K562 (cell line): Measurements from ENCODE around the gene SEC14L1. TPM values are rescaled to one million over a fixed set of nuclear protein-coding genes. Genes with fewer than 3 reads are reported as not detected.

ENCODE experiments used
- ATF4 ChIP-seq: fragments of 450-650 bp; formaldehyde crosslinking; IDR thresholded peaks from 2 replicates; pipeline ENCODE4 v1.4.0; 2022; ENCODE audit warnings: mild to moderate bottlenecking, moderate library complexity
- COPS2 ChIP-seq: fragments of 450-650 bp; conservative IDR thresholded peaks from 2 replicates; pipeline ENCODE4 v1.6.1; 2016; ENCODE audit warnings: mild to moderate bottlenecking, moderate library complexity
- CREM ChIP-seq: IDR thresholded peaks from 2 replicates; pipeline ENCODE4 v1.6.1; 2014; ENCODE audit warnings: antibody characterized with exemption, low read depth
- CSDE1 ChIP-seq, 2 experiments: fragments of 450-650 bp; IDR thresholded peaks; 2 replicates each; pipeline ENCODE4 v1.6.1; 2016; ENCODE audit warnings: mild to moderate bottlenecking in 1 of 2
- ERF ChIP-seq: fragments of 450-650 bp; formaldehyde crosslinking; IDR thresholded peaks from 2 replicates; pipeline ENCODE4 v1.4.0; 2020; ENCODE audit warnings: mild to moderate bottlenecking, mixed read lengths
- FOS ChIP-seq: IDR thresholded peaks from 3 replicates; pipeline ENCODE4 v1.6.1; 2011; ENCODE audit not compliant: insufficient read length; ENCODE audit errors: extremely low read depth
- FOSL1 ChIP-seq: fragments of 200-800 bp; sonication (Bioruptor generic); conservative IDR thresholded peaks from 2 replicates; pipeline ENCODE4 v1.6.1; 2016; ENCODE audit warnings: missing genetic modification characterization, missing compliant biosample characterization
- GABPA ChIP-seq: fragments of 200-800 bp; sonication (Bioruptor generic); conservative IDR thresholded peaks from 2 replicates; pipeline ENCODE4 v1.6.1; 2016; ENCODE audit warnings: low read depth, missing genetic modification characterization, missing compliant biosample characterization
- GMEB1 ChIP-seq: fragments of 250-450 bp; sonication (Bioruptor Pico); IDR thresholded peaks from 2 replicates; pipeline ENCODE4 v1.4.0; 2020; ENCODE audit warnings: mild to moderate bottlenecking
- HDAC3 ChIP-seq: fragments of 450-650 bp; IDR thresholded peaks from 2 replicates; pipeline ENCODE4 v1.6.1; 2018; ENCODE audit warnings: borderline replicate concordance, mild to moderate bottlenecking, moderate library complexity; ENCODE audit not compliant: partially characterized antibody
- HIVEP1 ChIP-seq: fragments of 250-450 bp; sonication (Bioruptor Pico); IDR thresholded peaks from 2 replicates; pipeline ENCODE4 v1.4.0; 2020; ENCODE audit warnings: mild to moderate bottlenecking
- HNRNPLL ChIP-seq: fragments of 200-400 bp; formaldehyde crosslinking; IDR thresholded peaks from 2 replicates; pipeline ENCODE4 v1.6.1; 2017; ENCODE audit warnings: low read length, low read depth, mild to moderate bottlenecking; ENCODE audit not compliant: poor library complexity, severe bottlenecking
- IRF2 ChIP-seq: sonication (generic); formaldehyde crosslinking; IDR thresholded peaks from 2 replicates; pipeline ENCODE4 v1.8.1; 2022; ENCODE audit warnings: mild to moderate bottlenecking, missing genetic modification reagents
- MAFF ChIP-seq: IDR thresholded peaks from 2 replicates; pipeline ENCODE4 v1.6.1; 2012; ENCODE audit warnings: low read length, improper control_type of control experiment
- MCM5 ChIP-seq: fragments of 450-650 bp; IDR thresholded peaks from 2 replicates; pipeline ENCODE4 v1.6.1; 2016; ENCODE audit warnings: low read depth
- MEF2A ChIP-seq: IDR thresholded peaks from 2 replicates; pipeline ENCODE4 v1.6.1; 2011; ENCODE audit warnings: low read depth, mild to moderate bottlenecking, low read length, moderate library complexity; ENCODE audit not compliant: control insufficient read depth
- NCOA4 ChIP-seq: fragments of 450-650 bp; IDR thresholded peaks from 2 replicates; pipeline ENCODE4 v1.6.1; 2018; ENCODE audit warnings: mild to moderate bottlenecking; ENCODE audit not compliant: partially characterized antibody
- POLR3G ChIP-seq: IDR thresholded peaks from 2 replicates; pipeline ENCODE4 v1.6.1; 2011; ENCODE audit not compliant: insufficient read length, insufficient replicate concordance; ENCODE audit errors: extremely low read depth
- ZBTB2 ChIP-seq: fragments of 450-650 bp; IDR thresholded peaks from 2 replicates; pipeline ENCODE4 v1.6.1; 2016; ENCODE audit warnings: antibody characterized with exemption
- ZBTB8A ChIP-seq: fragments of 450-650 bp; IDR thresholded peaks from 2 replicates; pipeline ENCODE4 v1.6.1; 2018; ENCODE audit warnings: mild to moderate bottlenecking, moderate library complexity; ENCODE audit not compliant: partially characterized antibody
- ZNF12 ChIP-seq: sonication (generic); formaldehyde crosslinking; IDR thresholded peaks from 2 replicates; pipeline ENCODE4 v1.4.0; 2020; ENCODE audit warnings: mild to moderate bottlenecking, missing genetic modification reagents
- ZNF134 ChIP-seq: fragments of 250-450 bp; sonication (Bioruptor Pico); conservative IDR thresholded peaks from 2 replicates; pipeline ENCODE4 v1.4.0; 2020
- ZNF165 ChIP-seq: fragments of 250-450 bp; sonication (Bioruptor Pico); IDR thresholded peaks from 2 replicates; pipeline ENCODE4 v1.4.0; 2020; ENCODE audit warnings: borderline replicate concordance
- ZNF324 ChIP-seq: fragments of 250-450 bp; sonication (Bioruptor Pico); IDR thresholded peaks from 2 replicates; pipeline ENCODE4 v1.4.0; 2020; ENCODE audit warnings: mild to moderate bottlenecking
- ZNF583 ChIP-seq: fragments of 250-450 bp; sonication (Bioruptor Pico); IDR thresholded peaks from 2 replicates; pipeline ENCODE4 v1.4.0; 2020
- polyA plus RNA-seq, 8 experiments: library from polyadenylated mRNA; depleted of rRNA in 4 of 8; stranded (reverse) in 5 of 8; unstranded in 3 of 8; fragments of >200 nt; fragmentation: Nextera tagmentation in 2 of 8; fragmentation: Illumina TruSeq in 1 of 8; extraction: Ambion mirVana in 2 of 8; extraction: Trizol in 1 of 8; gene quantifications; 2 replicates each; pipeline versions ENCODE4 v1.2.1 to v1.2.3, GENCODE V29; 2011 to 2014; ENCODE audit warnings: inconsistent platforms in 1 of 8, missing spikeins in 1 of 8
- total RNA-seq, 7 experiments: library from RNA; depleted of rRNA in 6 of 7; stranded (reverse); fragments of >200 nt in 6 of 7; fragmentation: Illumina TruSeq in 2 of 7; extraction: Trizol in 2 of 7; gene quantifications; 2 replicates each; pipeline versions ENCODE4 v1.2.1 to v1.2.3, GENCODE V29; 2011 to 2021; ENCODE audit warnings: low replicate concordance in 1 of 7
- TF ChIP-seq, protein P1 (sequence below), 2 experiments: fragments of 450-650 bp in 1 of 2; sonication (generic) in 1 of 2; formaldehyde crosslinking in 1 of 2; IDR thresholded peaks in 1 of 2; conservative IDR thresholded peaks in 1 of 2; 2 replicates each; pipeline versions ENCODE4 v1.6.1 to v1.8.1; 2016 to 2023; ENCODE audit warnings: mild to moderate bottlenecking in 2 of 2, moderate library complexity in 2 of 2, inconsistent platforms in 1 of 2, missing genetic modification reagents in 1 of 2

Gene SEC14L1
- total and polyA plus RNA-seq, 9 of the 15 experiments (the other 6 are each of a cell fraction or from before 2014, with no cell fraction given): 3.1 to 39.7 (median 15.2) TPM

GRCh38 chr17:77233635-77234334 is 93.0 kb downstream of the SEC14L1 start (continued):
- TF ChIP-seq FOS: no peak
- peak; percentile 99 for TF ChIP-seq FOSL1 (tag)
- TF ChIP-seq POLR3G: no peak
- TF ChIP-seq ZBTB8A: no peak
- TF ChIP-seq, protein P1, sequence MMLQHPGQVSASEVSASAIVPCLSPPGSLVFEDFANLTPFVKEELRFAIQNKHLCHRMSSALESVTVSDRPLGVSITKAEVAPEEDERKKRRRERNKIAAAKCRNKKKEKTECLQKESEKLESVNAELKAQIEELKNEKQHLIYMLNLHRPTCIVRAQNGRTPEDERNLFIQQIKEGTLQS (IDR thresholded peaks at IDR 0.05): peak; percentile 100
- TF ChIP-seq, protein P1 (CRISPR knock-in tag; conservative IDR thresholded peaks at IDR 0.05): peak; percentile 100
- TF ChIP-seq CSDE1 (IDR thresholded peaks at IDR 0.05): no peak
- TF ChIP-seq ZBTB2: peak; percentile 51; the same call in 1 of the 2 replicates
- no peak for TF ChIP-seq HIVEP1 (CRISPR knock-in tag)
- TF ChIP-seq MEF2A: peak; percentile 99
- no peak for TF ChIP-seq GMEB1
- TF ChIP-seq ZNF134 (CRISPR knock-in tag): no peak
- TF ChIP-seq ZNF165 (CRISPR knock-in tag): no peak
- TF ChIP-seq COPS2: no peak
- TF ChIP-seq ERF (CRISPR knock-in tag): no peak
- 0 out of 2 replicates have a peak, but pooled peaks have one; percentile 16 for TF ChIP-seq GABPA
- TF ChIP-seq MCM5: no peak
- TF ChIP-seq NCOA4: no peak
- TF ChIP-seq CREM: peak; percentile 95
- no peak for TF ChIP-seq ATF4
- TF ChIP-seq HDAC3: peak; percentile 62
- peak; percentile 98 for TF ChIP-seq ZNF12 (CRISPR knock-in tag)
- peak; percentile 97 for TF ChIP-seq MAFF
- no peak for TF ChIP-seq ZNF583 (CRISPR knock-in tag)
- TF ChIP-seq HNRNPLL: no peak
- TF ChIP-seq ZNF324 (CRISPR knock-in tag): no peak
- no peak for TF ChIP-seq IRF2 (CRISPR knock-in tag)
